HG03175 (cell line): Measurements from ENCODE around the gene ANKRD22.

Experiments used
- ATAC-seq: cut with Tn5 transposase; IDR thresholded peaks from one replicate; pipeline ENCODE4 v1.9.1; 2021; ENCODE audit warnings: mild to moderate bottlenecking, moderate library complexity; ENCODE audit not compliant: unreplicated experiment

Gene ANKRD22

DNA sequence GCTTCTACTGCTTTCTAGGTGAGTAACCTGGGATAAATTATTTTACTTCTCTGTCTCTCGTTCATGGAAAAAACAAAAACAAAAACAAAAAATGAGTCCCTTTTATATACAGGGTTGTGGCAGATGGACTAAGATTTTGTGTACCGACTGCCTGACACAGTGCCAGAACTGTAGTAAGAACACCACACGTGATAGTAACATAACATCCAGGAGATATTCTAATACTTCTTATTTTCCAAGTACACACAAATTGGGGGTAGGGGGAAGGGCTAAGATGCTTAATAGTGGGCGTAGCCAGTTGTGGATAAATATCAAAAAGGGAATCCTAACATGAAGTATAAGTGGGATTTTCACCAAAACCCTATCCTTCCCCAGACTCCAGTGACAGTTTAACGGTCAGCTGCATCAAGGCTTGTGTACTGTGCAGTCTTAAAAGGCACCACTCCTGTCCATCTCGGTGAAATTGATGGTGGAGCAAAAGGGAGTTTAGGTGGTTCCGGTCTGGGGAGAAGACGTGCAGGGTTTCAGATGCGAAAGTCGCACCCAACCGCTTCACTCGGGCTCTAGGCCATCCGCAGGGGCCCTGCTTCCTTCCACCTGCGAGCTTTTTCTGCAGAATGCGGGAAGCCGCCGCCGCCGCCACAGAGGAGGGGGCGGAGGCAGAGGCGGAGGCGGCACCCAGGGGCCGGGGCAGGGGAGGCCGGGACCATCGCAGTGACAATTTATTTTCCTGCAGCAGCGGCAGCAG, 28.1 kb upstream of the ANKRD22 start, which contains the start of gene STAMBPL1:
Gene STAMBPL1 (plus strand): TSS at position 712 of the 748 bp plus-strand sequence. CDS start 21,464 bp downstream, outside the sequence.
- ATAC-seq, result peak; percentile 51

DNA sequence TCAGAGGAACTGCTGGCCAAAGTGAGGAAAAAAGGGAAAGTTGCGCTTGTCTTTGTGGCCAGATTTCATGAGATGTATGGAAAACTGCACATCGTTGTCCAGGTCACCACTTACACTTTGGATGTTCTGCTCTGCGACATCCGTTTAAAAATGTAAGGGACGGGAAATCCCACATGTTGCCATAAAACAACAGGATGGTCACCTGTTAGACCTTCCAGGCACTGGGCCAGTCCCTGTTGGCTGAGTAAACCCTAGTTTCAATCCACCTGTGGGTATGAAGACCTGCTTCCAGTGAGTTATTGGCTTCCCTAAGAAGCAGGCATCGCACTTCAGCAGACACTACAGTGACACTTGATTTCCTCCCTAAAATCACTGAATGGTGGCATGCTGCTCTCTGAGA, 25.7 kb upstream of the ANKRD22 start:
- no peak for ATAC-seq

DNA sequence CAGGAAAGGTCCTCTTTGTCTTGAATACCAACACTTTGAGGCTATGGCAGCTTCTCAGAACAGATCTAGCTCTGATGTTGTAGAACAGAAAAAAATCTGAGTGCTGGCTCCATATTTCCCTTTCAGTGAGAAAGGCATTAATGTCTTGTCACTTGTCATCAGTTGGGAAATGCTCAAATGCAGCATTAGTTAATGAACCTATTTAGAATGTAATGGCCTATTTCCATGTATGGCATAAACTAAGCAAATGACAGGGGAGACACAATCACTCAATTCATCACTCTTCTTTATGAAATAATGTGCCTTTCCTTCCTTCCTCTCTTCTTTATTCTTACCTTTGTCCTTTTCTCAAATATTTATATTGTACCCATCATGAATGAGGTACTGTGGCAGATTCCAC, 23.4 kb upstream of the ANKRD22 start:
- no peak for ATAC-seq

DNA sequence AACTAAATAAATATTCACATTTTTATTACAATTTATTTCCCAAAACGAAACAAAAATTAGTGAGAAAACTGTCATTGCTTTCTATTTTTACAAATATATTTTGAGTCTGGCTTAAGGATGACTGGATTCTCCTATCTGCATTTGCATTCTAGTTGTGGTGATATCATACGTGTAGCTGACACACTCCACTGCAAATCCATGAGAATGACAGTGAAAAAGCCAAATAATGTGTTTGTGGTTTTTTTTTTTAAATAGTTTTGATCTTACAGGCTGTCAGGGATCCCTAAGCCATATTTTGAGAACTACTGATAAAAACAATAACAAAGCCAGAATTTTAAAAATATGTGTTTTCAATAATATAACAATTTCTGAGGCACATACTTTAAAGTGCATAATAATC, 22.6 kb upstream of the ANKRD22 start:
- ATAC-seq, result no peak

DNA sequence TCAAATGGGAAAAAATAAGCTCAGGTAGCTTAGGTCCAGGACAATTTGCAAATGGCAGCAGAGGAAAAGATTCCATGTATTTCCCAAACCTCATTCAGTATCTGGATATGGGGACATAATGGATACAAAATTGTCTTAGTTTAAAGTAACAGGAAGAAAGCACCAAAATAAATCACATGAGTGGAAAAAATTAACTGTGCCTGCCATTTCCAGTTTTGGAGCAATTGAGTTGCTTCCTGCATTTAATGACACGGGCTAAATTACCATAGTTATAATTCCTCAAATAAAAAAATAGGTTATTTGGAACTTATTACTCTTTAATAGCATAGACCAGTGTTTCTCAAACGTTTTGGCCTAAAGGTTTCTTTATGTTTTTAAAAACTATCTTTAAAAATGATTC, 22.1 kb upstream of the ANKRD22 start:
- no peak for ATAC-seq

DNA sequence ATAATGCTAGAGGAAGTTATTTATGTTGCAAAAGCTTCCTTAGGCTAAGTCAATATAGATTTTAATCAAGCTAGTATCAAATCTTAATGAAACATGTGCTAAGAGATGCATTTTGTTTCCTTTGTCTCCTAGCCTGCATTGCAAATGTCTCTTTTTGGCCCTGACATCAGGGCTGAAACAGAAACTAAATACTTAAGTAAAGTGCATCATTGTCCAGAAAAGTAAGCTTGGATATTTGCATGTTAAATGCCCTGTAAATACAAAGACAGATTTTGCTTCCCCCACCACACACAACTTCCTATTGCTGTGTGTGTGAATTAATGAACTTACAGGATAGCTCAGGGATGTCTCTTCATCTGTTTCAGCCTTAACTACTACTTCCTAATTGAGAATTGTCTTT, 18.4 kb upstream of the ANKRD22 start:
- ATAC-seq, result no peak

DNA sequence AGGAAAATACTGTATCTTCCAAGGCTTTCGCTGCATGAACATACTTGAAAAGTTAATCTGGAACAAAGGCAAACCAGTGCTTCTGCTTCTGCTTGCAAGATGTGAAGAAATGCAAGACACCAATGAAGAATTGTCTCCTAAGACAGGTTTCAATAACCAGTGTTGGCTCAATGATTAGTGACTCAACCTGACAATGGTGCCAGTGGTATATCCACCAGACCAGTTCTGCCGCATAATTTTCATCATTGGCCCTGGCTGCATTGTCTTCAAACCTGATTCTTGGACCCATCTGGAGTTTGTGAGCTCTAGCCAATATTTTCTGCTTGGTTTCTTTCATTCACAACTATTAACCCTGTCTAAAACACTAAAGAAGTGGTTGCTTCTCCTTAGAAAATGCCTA, 14.8 kb upstream of the ANKRD22 start:
- no peak for ATAC-seq

DNA sequence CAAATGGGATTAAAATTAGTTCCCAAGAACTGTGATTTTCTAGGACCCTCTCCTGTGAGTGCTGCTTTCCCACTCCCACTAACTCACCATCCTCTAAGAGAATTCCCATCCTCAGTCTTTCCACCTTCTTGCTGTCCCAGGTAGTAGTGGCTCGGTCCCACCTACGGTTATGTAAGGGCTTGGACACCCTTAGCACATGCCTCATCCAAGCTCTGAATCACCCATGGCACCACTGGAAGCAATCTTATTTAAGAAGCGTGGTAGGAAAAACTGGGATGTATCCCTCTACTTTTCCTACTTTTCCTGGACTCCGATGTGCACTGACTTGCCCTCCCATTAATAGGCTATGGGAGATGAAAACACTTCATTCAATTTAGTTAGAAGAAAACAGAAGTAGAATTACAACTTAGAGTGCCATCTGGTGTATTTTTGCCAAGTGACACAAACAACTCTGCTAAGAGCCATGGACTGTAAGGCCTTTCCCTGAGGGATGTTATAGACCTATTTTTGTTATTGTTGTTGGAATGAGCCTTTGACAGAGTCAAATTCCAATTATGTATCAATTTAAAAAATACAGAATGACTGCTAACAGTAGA, 13.7 kb upstream of the ANKRD22 start:
- no peak for ATAC-seq

DNA sequence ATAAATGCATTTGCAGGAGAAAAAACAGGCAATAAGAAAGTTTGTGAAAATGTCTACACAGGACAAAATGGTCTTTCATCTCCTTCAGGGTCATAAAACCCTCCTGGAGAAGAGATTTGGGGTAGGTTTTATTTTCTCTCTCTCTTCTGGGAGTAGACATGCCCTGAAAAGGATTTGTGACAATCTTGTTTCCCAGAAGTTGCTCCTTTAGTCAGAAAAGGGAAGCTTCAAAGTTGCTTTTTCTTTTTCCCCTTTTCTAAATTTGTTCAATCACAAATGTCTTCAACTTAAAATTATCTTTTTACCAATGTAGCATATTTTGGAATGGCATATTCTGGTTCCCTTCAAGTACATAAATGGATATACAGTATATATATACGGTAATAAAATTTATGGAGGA, 9.4 kb upstream of the ANKRD22 start:
- no peak for ATAC-seq

DNA sequence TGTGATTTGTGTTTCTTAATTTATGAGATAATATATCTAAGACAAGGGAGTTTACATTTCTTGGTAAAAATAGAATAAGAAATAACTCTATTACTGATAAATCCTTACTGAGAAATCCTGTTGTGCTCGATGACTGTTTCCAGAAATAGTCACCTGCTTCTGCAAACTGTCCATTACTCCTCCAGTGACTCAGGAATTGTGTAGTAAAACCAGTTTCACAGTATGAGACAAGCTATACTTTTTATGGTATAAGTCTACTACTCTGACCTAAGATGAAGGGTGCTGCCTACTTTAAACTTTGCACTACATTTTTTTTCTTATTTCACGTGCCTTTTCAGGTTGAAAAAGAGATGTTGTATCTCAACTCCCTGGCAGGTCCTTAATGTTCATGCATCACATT, 6.8 kb upstream of the ANKRD22 start:
- no peak for ATAC-seq

DNA sequence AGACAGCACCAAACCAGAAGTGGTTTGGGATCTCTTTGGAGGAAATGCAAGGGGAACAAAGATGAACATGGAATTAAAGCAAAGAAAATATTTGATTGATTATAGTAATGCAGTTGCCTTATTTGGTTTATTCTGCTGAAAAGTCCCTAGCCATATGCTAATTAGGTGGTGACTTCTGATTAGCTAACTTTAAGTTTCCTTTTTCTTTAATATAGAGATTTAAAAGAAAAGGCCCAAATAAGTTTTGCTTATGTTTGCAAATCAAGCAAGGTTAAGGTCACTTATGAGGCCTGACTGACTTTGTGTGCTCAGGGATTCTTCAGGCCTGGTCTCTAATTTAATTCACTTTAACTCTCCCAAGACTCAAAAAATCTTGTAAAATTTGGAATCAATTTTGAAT, 6.2 kb upstream of the ANKRD22 start:
- ATAC-seq, result no peak

DNA sequence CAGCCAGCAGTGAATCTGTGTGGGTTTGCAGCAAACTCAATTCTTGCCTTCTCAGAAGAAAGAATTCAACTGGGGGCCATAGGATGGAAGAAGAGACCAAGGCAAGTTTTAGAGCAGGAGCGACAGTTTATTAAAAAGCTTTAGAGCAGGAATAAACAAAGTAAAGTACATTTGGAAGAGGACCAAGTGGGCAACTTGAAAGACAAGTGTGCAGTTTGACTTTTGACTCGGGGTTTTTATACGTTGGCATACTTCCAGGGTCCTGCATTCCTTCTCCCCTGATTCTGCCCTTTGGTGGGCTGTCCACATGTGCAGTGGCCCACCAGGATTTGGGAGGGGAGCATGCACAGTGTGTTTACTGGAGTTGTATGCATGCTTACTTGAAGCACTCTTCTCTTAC, 3.0 kb upstream of the ANKRD22 start:
- no peak for ATAC-seq

DNA sequence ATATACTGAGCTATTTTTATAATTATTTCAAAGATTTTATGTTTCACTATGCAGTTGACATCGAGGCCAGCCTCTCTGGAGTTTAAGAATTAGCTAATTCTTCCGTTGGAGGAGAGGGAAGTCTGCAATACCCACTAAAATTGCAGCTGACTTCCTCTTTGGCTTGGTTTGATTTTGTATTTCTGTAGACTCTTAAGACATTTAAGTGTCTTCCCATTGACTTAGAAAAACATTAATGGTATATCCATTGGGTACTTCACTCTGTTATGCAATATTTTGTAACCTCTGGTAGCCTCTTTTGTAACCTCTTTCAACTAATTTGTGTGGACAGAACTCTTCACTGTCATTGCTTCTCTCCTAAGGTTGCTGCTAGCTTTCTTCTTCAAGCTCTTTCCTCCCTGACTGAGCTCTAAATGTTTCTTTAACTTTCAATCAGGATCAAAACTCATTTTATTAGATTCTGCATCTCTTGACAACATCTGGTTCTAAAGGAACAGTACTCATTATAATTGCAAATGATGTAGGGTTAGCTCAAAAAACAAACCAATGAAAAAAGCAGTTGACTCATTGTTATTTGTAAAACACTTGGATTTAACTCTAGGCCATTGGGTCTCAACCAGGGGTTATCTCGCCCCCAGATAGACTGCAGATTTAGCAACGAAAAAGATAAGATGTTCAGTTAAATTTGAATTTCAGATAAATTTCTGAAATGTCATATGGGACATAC, 1.7 kb upstream of the ANKRD22 start:
- ATAC-seq, result no peak

DNA sequence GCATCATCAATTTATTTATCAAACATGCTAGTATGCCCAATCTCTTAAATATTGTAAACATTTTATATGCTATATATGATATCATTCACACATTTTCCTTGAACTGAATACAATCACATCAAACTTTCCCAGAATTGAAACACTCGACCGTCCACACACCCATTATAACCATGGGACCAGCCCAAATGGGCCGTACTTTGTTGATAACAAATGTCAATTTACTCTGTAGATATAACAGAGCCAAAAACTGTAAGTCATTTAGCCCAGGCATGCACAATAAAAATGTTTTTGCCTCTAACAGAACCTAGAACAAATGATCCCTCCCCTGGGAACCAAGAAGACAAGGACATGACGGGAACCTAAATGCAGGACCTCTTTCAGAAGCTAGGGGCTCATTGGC, 683 bp upstream of the ANKRD22 start:
- ATAC-seq, result no peak

DNA sequence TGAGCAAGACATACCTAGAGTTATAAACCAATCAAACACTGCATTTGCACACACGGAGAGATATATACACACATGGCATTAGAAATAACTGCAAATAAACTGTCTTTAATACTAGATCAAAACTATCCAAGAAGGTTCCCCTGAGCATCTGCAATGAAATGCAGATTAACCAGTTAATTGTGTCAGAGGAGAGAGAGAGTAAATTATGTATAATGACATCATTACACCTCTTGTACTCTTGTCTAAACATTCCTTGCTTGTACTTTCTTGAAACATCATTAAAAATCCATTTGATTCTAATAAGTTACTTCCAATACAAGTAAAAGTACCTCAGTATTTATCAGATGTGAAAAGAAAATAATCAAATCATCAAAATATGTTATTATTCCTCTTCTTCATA, 932 bp downstream of the ANKRD22 start:
- no peak for ATAC-seq

DNA sequence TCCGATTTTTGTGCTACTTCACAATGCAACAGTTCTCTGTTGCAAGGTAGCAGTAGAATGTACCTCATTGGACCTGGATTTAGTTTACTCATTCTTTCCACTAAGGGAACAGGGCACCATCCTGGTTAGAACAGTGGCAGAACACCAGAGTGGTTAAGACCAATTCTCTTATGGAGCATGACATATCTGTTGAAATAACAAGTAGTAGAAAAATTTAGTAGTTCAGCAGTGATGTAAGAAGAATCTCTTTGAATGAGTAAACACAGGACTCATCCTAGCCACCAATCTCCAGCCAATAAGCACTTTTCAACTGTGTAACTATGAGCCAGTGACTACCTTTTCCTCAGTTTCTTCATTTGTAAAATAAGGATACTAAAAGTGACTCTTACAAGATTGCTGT, 2.4 kb downstream of the ANKRD22 start:
- ATAC-seq, result no peak

DNA sequence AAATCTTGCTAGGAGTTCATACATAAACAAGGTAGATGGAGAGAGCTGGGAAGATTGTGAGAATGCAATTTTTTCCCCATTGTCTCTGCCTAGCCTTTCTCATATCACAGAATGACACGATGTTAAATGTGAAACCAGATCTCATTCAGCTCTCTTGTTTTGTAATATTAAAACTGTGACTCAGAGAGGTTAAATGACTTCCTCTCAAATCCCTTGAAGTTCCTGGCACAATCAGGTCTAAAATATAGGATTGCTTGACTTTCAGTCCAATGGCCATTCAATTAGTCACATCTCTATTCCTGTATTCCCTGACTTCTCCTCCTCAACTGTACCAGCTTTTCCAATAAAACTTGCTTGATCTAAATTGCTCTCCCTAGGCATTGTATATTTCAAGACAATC, 3.1 kb downstream of the ANKRD22 start:
- ATAC-seq, result no peak

DNA sequence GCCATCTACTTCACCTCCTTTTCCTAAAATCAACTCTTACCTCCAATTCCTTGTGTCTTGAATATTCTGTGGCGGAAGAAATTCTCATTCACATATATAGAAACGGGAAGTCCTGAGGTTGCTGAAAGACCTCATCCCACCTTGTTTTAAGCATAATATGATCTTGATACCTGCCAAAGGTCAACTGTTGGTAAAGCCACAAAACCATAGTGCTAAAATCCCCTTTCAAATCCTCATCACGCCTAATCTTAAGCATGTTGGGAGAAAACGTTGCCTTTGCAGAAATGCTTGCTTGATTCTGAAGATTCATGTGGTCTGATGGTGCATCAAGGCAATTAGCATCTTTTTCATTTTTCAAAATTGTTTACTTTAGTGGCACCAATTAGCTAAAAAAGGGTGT, 8.5 kb downstream of the ANKRD22 start:
- ATAC-seq, result no peak

DNA sequence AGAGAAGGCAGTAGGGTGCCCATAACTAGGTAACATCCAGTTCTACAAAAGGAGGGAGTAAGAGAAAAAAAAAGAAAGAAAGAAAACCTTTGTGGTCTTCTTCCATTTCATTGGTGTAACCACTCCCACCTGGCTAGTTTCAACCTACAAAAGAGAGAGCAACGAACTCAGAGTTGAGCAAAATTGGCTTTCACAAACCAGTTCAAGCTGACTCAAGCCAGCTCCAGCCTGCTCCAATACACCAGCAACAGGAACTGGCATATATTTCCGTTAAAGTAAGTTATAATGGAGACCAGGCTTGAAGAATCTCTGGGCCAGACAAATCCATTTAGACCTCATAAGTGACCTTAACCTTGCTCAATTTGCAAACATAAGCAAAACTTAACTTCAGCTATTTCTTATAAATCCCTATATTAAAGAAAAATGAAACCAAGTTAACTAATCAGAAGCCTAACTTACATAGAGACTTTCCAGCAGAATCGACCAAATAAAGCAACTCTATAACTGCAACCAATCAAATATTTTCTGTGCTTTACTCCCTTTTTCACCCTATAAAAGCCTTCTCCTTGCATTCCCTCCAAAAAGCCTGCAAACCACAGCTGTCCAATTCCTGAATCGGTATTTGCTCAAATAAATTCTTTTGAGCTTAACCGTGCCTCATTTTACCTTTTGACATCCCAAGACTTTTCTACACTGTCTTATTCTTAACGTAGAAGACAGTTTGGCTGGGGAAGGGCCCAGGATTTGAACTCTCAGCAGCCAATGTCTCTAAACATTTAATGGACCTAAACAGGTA, 10.1 kb downstream of the ANKRD22 start:
- no peak for ATAC-seq

DNA sequence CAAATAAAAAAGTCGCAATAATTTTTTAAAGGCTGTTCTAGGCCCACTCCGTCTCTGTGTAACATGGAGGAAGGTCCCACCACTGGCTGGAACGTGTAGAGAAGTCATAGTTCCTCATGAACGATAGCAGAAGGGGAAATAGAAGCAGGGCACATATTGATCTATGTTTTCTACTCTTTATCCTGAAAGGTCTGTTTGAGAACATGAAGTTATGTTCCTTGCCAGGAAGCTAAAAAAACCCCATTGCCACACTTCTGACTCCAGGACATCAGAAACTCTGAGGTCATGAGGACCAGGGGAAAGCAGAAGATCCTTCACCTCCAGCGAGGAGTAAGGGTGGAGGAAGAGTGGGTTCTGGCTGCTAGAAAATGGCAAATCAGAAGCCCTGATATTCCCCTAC, 10.8 kb downstream of the ANKRD22 start:
- no peak for ATAC-seq

DNA sequence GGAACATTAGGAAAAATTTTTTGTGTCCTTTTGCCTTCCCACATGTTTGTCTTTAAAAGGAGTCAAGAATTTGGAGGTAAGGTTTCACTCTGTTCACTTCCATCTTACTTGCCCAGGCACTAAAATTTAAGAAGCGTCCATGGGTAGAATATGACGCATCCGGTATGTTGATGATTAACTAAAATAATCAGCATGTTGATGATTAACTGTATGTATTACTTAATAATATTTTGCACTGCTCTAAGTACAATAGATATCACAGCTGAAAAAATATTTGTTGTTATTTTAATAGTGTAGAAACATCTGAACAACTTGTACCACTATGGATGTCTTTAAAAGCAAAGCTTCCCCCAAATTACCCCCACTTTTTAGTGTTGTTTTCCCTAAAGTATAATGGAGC, 11.5 kb downstream of the ANKRD22 start:
- no peak for ATAC-seq
